Measurements from ENCODE around the gene GPRIN3.
A peak's percentile ranks its signal among the peaks of the same experiment; 100 is the strongest.
"Not testable (repeated sequence)": the region's sequence is repeated elsewhere in the genome, so short reads cannot be mapped to it uniquely, and the experiment has no call there.

Gene GPRIN3

DNA sequence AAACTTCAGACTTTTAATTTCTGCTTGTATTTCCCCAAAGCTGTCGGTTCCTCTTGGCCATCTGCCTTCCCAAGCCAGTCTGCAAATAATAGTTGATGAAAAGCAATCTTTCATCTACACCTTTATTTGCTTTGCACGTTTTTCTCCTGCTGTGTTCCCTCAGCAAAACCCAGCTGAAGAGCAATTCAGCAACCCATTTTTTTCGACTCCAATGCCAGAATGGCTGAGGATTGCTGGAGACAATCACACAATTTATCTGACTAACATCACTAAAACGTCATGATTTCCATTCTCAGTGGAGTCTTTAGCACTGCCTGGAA lies 94.3 kb downstream of the GPRIN3 start:
- DNase-seq = no peak

DNA sequence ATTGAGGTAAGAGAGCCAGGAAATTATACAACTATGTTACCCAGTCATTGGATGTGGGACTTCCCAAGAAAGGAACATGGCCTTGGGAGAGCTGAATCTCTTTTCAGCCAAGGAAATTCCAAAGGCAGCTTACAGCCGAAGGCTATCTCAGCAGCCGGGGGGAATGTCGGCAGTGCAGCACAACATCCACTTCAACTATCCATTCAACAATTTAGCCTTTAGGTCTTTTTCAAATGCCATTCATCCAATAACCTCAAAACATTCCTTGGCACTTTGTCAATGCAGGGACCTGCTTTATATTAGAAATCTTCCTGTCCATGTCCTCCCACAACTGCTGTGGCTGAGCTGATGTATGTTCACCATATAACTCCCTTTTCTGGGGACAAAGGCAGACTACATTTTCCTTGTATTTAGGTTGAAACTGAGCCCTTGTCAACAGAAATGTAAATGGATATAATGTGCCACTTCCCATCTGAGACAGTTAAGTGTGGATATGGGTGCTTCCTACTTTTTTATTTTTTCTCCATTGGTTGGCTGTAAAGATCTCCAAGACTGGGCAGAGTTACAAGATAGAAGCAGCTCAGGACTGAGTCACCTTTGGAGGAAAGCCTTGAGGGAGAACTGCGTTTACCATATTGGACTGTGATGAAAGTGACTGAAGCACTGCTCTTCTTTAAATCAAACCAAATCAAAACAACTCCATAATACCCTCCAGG lies 94.8 kb downstream of the GPRIN3 start:
- DNase-seq = no peak

DNA sequence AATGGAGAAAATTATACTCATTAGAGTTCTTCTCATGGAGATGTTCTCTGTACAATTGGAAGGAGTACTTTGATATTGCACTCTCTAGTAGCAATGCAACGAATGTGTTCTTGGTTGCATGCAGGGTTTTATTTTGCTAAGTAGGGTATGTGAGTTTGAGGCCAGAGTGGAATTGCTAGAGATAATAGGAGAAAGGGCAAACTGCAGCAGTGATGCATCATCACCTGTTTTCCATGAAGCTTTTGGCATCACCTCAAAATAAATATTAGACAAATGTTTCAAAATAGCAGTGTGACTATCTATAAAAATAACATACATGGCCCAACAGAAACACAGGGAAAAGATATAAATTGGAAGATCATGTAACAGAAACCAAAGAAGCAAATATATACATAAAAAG lies 103.0 kb downstream of the GPRIN3 start:
- DNase-seq = no peak

DNA sequence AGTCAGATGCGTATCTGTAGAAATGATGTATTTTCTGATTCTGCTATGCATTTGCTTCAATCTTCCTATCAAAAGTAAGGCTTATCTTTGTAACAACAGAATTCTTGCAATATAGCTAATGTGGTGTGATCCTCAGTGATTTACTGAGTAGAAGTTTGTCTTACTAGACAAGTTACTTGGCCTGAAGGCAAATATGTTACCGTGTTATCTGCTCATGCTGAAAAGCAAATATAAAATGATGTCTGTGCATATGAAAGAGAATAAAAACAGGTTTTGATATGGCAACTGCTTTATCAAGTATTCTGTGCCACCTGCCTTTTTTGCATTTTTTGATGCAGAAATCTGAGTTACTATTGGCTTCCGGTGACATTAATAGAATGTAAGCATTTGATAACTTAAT lies 103.7 kb downstream of the GPRIN3 start:
- DNase-seq = no peak

DNA sequence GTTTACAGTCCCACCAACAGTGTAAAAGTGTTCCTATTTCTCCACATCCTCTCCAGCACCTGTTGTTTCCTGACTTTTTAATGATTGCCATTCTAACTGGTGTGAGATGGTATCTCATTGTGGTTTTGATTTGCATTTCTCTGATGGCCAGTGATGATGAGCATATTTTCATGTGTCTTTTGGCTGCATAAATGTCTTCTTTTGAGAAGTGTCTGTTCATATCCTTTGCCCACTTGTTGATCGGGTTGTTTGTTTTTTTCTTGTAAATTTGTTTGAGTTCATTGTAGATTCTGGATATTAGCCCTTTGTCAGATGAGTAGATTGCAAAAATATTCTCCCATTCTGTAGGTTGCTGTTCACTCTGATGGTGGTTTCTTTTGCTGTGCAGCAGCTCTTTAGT lies 108.2 kb downstream of the GPRIN3 start:
- DNase-seq = not testable (repeated sequence)

DNA sequence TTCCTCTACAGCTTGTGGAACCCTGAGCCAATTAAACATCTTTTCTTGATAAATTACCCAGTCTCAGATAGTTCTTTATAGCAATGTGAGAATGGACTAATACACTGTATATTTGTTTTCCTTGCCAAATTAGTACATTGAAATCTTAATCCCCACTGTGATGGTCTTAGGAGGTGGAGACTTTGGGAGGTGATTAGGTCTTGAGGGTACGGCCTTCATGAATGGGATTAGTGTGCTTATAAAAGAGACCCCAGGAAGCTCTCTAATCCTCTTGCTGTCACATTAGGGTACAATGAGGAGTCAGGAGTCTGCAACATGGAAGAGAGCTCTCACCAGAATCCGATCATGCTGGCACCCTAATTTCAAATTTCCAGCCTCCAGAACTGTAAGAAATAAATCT lies 109.7 kb downstream of the GPRIN3 start:
- no peak for DNase-seq

DNA sequence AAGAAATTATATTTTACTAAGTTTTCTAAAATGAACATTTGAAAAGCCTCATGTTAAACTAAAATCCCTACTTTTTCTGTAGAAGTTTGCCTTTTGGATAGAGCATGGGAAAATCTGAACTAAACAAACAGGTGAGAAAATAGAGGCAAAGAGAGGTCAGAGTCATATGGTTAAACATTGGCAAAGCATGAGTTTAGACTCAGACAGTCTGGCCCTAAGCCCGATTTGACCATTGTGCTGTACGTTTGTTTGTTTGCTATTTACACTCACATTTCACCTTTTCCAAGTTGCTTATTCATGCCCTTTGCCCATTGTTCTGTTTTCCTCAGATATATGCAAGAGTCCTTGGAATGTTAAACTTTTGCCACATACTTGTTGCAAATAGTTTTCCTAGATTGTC lies 110.9 kb downstream of the GPRIN3 start:
- DNase-seq = no peak

DNA sequence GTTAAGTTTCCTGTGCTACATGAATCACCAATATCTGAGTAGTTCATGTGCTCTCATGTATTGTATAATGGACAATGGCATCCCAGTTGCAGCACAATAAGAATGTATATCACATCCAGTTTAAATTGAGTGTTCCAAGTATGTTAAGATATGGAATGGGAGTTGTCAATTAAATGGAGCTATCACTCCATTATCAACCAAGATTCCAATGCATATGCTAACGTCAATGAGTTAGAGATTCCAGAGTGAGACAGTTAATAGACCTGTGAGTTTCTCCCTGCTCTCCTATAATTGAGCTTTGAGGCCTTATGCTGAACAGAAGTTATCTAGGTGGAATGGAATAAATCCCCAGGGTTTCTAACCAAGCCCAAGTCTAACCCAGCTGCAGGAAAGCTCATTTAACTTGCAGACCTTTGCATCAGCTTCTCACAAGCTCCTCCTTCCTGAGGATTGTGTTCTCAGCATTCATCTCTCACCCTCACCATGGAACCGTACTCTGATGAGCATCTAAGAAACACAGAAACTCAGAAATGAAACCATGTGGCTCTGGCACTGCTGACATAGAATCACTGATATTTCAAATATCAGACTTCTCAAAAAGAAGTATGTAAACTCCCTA lies 111.4 kb downstream of the GPRIN3 start:
- DNase-seq = peak; percentile 62

DNA sequence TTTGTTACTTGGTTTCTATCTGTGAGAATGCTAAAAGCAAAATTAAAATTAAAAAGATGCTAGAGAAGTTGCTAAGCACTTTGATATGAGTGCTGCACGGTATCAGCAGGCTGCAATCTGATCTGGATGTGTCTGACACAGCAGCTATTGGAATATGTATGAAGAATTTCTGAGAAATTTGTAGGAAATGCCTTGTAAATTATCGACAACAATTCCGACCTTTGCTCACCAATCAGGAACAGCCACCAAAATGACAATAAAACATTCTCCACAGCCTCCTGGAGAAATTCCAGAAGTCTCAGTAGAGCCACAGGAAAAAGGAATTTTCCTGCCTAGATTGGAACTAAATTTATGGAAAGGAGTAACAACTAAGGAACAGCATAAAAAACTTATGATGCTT lies 113.8 kb downstream of the GPRIN3 start:
- no peak for DNase-seq
